ENCODE measurements around the gene ADAMTS6.

DNA sequence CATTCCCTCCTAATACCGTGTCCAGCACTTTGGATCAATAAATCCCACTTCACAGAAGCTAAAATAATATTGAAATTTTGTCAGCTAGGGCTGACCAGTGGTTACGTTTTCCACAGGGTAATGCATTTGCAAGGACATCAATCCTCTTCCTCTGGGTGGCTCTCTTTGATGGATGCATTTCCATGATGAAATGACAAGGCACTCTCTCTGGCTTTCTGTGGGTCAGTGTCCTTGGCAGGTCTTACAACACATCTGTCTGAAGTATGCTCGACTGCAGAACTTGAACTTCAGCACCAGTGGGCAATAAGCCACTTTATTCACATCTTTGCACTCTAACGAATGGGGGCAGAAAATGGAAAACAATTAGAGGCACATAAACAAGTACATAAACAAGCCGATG lies 330.1 kb downstream of the ADAMTS6 start:
- TF ChIP-seq, protein P1, sequence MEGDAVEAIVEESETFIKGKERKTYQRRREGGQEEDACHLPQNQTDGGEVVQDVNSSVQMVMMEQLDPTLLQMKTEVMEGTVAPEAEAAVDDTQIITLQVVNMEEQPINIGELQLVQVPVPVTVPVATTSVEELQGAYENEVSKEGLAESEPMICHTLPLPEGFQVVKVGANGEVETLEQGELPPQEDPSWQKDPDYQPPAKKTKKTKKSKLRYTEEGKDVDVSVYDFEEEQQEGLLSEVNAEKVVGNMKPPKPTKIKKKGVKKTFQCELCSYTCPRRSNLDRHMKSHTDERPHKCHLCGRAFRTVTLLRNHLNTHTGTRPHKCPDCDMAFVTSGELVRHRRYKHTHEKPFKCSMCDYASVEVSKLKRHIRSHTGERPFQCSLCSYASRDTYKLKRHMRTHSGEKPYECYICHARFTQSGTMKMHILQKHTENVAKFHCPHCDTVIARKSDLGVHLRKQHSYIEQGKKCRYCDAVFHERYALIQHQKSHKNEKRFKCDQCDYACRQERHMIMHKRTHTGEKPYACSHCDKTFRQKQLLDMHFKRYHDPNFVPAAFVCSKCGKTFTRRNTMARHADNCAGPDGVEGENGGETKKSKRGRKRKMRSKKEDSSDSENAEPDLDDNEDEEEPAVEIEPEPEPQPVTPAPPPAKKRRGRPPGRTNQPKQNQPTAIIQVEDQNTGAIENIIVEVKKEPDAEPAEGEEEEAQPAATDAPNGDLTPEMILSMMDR (IDR thresholded peaks at IDR 0.05), result no peak
- TF ChIP-seq POLR2A (IDR thresholded peaks at IDR 0.05), result no peak

All from Peyer's patch (tissue), 4 donors.